Embryonic facial prominence (tissue), 1 donor: ENCODE measurements around the gene FARP1.

Experiments
- DNase-seq: peaks from one replicate; pipeline ENCODE4 v3.0.0-alpha.2; 2016; ENCODE audit errors: extremely low spot score

Gene FARP1

GRCh38 chr13:98427331-98427995, 284.6 kb downstream of the FARP1 start:
- no peak for DNase-seq

- DNase-seq = no peak
These were observed 285.5 kb downstream of the FARP1 start for GRCh38 chr13:98428256-98428966.

- DNase-seq = no peak
These were observed 286.2 kb downstream of the FARP1 start for GRCh38 chr13:98429081-98429480.

GRCh38 chr13:98429531-98429930, 286.6 kb downstream of the FARP1 start:
- DNase-seq = no peak

GRCh38 chr13:98429977-98430736, 287.3 kb downstream of the FARP1 start:
- DNase-seq = no peak

GRCh38 chr13:98432638-98433037, 289.7 kb downstream of the FARP1 start:
- no peak for DNase-seq

- no peak for DNase-seq
These were observed 290.8 kb downstream of the FARP1 start for GRCh38 chr13:98433654-98434053.

GRCh38 chr13:98434060-98434459, 291.2 kb downstream of the FARP1 start:
- no peak for DNase-seq

GRCh38 chr13:98435376-98435775, 292.5 kb downstream of the FARP1 start:
- no peak for DNase-seq

GRCh38 chr13:98436233-98436910, 293.5 kb downstream of the FARP1 start:
- DNase-seq = no peak

- no peak for DNase-seq
These were observed 295.6 kb downstream of the FARP1 start for GRCh38 chr13:98438246-98439125.

GRCh38 chr13:98439126-98439828, 296.4 kb downstream of the FARP1 start:
- no peak for DNase-seq

- no peak for DNase-seq
These were observed 297.0 kb downstream of the FARP1 start for GRCh38 chr13:98439896-98440295.

GRCh38 chr13:98440390-98441055, 297.6 kb downstream of the FARP1 start:
- DNase-seq = no peak

GRCh38 chr13:98441056-98441676, 298.3 kb downstream of the FARP1 start:
- DNase-seq = no peak

GRCh38 chr13:98442391-98443230, 299.7 kb downstream of the FARP1 start:
- no peak for DNase-seq

- no peak for DNase-seq
These were observed 300.4 kb downstream of the FARP1 start for GRCh38 chr13:98443329-98443728.

- DNase-seq = no peak
These were observed 301.0 kb downstream of the FARP1 start for GRCh38 chr13:98443800-98444325.
